MM.1S (cell line): ENCODE data around the gene INSRR.

Source experiments
- CTCF ChIP-seq: fragments of 300-600 bp; sonication (generic); IDR thresholded peaks from 2 replicates; pipeline ENCODE4 v1.5.1; 2016; ENCODE audit warnings: antibody characterized with exemption, low read length, mixed read lengths
- EZH2 ChIP-seq: fragments of 300-600 bp; sonication (generic); optimal IDR thresholded peaks from 2 replicates; pipeline ENCODE3; 2017; ENCODE audit warnings: low read depth, mild to moderate bottlenecking, antibody characterized with exemption, low read length, mixed read lengths
- EZH2phosphoT487 ChIP-seq: fragments of 300-600 bp; sonication (generic); IDR thresholded peaks from 2 replicates; pipeline ENCODE4 v1.6.1; 2018; ENCODE audit warnings: antibody characterized with exemption, low read length

- TF ChIP-seq EZH2 (no peak), CTCF (no peak), EZH2phosphoT487 (no peak)
Observed at GRCh38 chr1:156811168-156811567, 47.7 kb downstream of the INSRR start.
